Measurements from ENCODE around the gene DTWD1. TPM values are rescaled to one million over a fixed set of nuclear protein-coding genes. Genes with fewer than 3 reads are reported as not detected.

DTWD1 gene, protein sequence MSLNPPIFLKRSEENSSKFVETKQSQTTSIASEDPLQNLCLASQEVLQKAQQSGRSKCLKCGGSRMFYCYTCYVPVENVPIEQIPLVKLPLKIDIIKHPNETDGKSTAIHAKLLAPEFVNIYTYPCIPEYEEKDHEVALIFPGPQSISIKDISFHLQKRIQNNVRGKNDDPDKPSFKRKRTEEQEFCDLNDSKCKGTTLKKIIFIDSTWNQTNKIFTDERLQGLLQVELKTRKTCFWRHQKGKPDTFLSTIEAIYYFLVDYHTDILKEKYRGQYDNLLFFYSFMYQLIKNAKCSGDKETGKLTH
- 47.0 and 47.5 TPM in 2 replicates for total RNA-seq (2013; cell fraction: nucleolus; rRNA removed)
- total RNA-seq (2014; rRNA removed) (13.9 and 15.5 TPM in 2 replicates), total RNA-seq (2014; rRNA removed; fragmentation: Illumina TruSeq; extraction: Trizol) (14.3 and 14.9 TPM in 2 replicates), total RNA-seq (2021) (15.1 and 16.0 TPM in 2 replicates), polyA plus RNA-seq (2011; rRNA removed) (20.7 and 32.5 TPM in 2 replicates), polyA plus RNA-seq (2014; fragmentation: Illumina TruSeq; extraction: Trizol) (17.8 and 24.6 TPM in 2 replicates), polyA plus RNA-seq (2014; fragmentation: Nextera tagmentation; extraction: Ambion mirVana) (10 to 100 TPM; 23.9 to 31.9 TPM), polyA plus RNA-seq (2014; rRNA removed) (12.1 and 16.3 TPM in 2 replicates), polyA plus RNA-seq (2016; fragmentation: Nextera tagmentation; extraction: Ambion mirVana) (10 to 100 TPM; 23.6 to 32.0 TPM), polyA minus RNA-seq (2011; rRNA and poly(A)+ RNA removed) (4.9 and 10.2 TPM in 2 replicates), Bru-seq, nascent RNA (percentile 80 among the genes with signal in this experiment), BruChase-seq, experiment 1, labeled RNA remaining after a 6-hour chase (percentile 64 among the genes with signal in this experiment), BruChase-seq, experiment 2, labeled RNA remaining after a 2-hour chase (percentile 77 among the genes with signal in this experiment)
- 11.6 TPM for polyA plus RNA-seq (2011; ENCODE audit: low read depth)
- 4.5 and 4.8 TPM in 2 replicates for polyA plus RNA-seq (2011; cell fraction: cytosol; rRNA removed)
- polyA plus RNA-seq (2011; cell fraction: nucleus; rRNA removed): 8.5 and 10.4 TPM in 2 replicates
- 14.3 and 16.9 TPM in 2 replicates for polyA plus RNA-seq (2012)
- 4.3 and 4.8 TPM in 2 replicates for polyA minus RNA-seq (2011; cell fraction: cytosol; rRNA and poly(A)+ RNA removed)
- polyA minus RNA-seq (2011; cell fraction: nucleus; rRNA and poly(A)+ RNA removed): 18.6 and 28.9 TPM in 2 replicates
- long read RNA-seq, experiment 1, transcript DTWD1-202 (5 exons, 1,584 nt): major isoform, 8 of 10 reads
- long read RNA-seq, experiment 1, partial matches to known transcripts: 1 of 10 reads
- long read RNA-seq, experiment 1, other reads (novel, unspliced or antisense): 1 of 10 reads
- long read RNA-seq, experiment 2, full-length matches to known transcripts: 61 of 94 reads
- long read RNA-seq, experiment 2, partial matches to known transcripts: 10 of 94 reads
- long read RNA-seq, experiment 2, other reads (novel, unspliced or antisense): 23 of 94 reads

DNA sequence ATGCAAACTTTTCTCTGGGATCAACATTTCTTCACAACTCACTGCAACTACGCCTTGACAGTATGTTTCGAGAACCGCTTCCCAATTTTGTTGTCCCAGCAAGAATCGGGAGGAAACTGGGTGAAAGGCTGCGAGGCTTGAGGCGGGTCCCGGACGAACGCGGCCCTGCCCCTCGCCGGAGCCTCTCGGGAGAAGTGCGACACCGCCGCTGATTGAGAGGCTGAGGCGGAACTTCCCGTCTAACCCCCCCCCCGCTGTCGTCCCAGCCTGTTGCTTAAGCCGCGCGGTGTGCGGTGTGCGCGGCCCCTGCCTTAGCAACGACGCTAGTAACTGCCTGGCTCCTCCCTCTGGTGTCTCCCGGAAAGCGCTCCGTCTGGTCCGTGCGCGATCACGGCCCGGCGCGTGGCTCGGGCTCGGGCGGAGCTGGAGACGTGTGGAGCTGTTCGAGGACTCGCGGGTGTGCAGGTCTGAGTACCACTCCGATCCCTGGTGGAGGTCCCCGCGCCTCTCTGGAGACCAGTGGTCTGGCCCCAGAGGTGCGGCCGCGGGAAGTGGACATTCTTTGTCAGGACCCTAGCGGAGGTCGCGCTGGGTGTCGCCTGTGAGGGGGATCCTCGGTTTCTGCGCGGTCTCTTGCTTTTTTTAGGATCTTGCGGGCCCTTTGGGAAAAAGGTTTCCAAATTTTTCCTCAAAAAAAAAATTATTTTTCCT, at the start of gene DTWD1, which contains the start of gene FAM227B:
DTWD1 (plus strand) TSS at position 391 of the 711 bp plus-strand sequence. CDS start 4,120 bp downstream, outside the sequence.
FAM227B (minus strand) TSS at position 161 of the 711 bp plus-strand sequence. CDS start 5,647 bp downstream, outside the sequence.
- FAIRE-seq: peak; percentile 75
- peak within 1 kb of the TSS; percentile 78 for H3K4me2 ChIP-seq (ENCODE audit: control insufficient read depth, insufficient read depth)
- ChIA-PET POLR2A (interaction anchor here (0.7 to 1.0 kb wide), 2 partner anchors 8 to 161 kb away, joined by 3 read pairs; no protein-coding TSS in a partner anchor), CTCF (no interaction called here), SMC1A (ENCODE audit: uncharacterized antibody, unreplicated experiment) (interaction anchor here (0.6 kb wide), 1 partner anchor 740 kb away, joined by 3 read pairs; no protein-coding TSS in a partner anchor), RAD21 (ENCODE audit: unreplicated experiment) (interaction anchor here (1.0 kb wide), 1 partner anchor 32 kb away, joined by 4 read pairs; no protein-coding TSS in a partner anchor)
- ATAC-seq: peak; percentile 98
- H3K4me1 ChIP-seq (ENCODE audit: control insufficient read depth, insufficient read depth, low read length): no peaks in the 10 kb centered on the region
- under 1% methylated on average over 59 of the region's 59 CpGs for WGBS (ENCODE audit: insufficient coverage, insufficient replicate concordance, low lambda C conversion rate, missing lambda C conversion rate)
- H3K79me2 ChIP-seq (ENCODE audit: control insufficient read depth, insufficient read depth, low read length): peaks cover 24% of the 10 kb centered on the region
- H3K9me3 ChIP-seq (replicated peaks; ENCODE audit: control insufficient read depth, insufficient read depth, low read length): peaks cover 8% of the 10 kb centered on the region
- H3K4me3 ChIP-seq: peak within 1 kb of the TSS; percentile 95
- peak within 1 kb of the TSS; percentile 97 for H3K9ac ChIP-seq (ENCODE audit: control insufficient read depth, insufficient read depth, low read length)
- intact Hi-C loops (cut with micrococcal nuclease; ENCODE audit: unreplicated experiment): loop anchor here (5.0 to 10.0 kb wide), 2 partner anchors 464 to 1286 kb away; partner anchors contain the start of genes COPS2 and DUT
- in situ Hi-C loops (cut with MboI): loop anchor here (10.0 to 25.0 kb wide), 3 partner anchors 466 to 1284 kb away; partner anchors contain the start of genes COPS2, DUT and EID1
- no TSS peak for BruUV-seq (replicated peaks)
- no peaks in the 10 kb centered on the region for H3K36me3 ChIP-seq (ENCODE audit: control insufficient read depth in 2 of 2, insufficient read depth in 2 of 2, low read length in 1 of 2)
- H2AFZ ChIP-seq (ENCODE audit: control insufficient read depth, low read depth, low read length): peak within 1 kb of the TSS; percentile 89
- peak; percentile 89 for DNase-seq (ENCODE audit: low read depth, low spot score)
- H3K27ac ChIP-seq (ENCODE audit: control insufficient read depth, insufficient read depth): peak within 1 kb of the TSS; percentile 88
- H3K27me3 ChIP-seq (replicated peaks in 1 of 2; ENCODE audit: control insufficient read depth in 2 of 2, insufficient read depth in 2 of 2, low read length in 1 of 2): no peaks in the 10 kb centered on the region
- H4K20me1 ChIP-seq (ENCODE audit: control insufficient read depth, insufficient read depth): no peaks in the 10 kb centered on the region
- TF ChIP-seq JUND (IDR thresholded peaks at IDR 0.05; ENCODE audit: low read depth, low read length) (peak; percentile 58; the same call in 1 of the 2 replicates), MYB (IDR thresholded peaks at IDR 0.05; ENCODE audit: borderline replicate concordance, low read depth, low read length) (no peak), ZNF687 (IDR thresholded peaks at IDR 0.05) (peak; percentile 81), RAD51 (IDR thresholded peaks at IDR 0.05) (no peak), ELK1 (IDR thresholded peaks at IDR 0.05; ENCODE audit: low read depth, low read length) (peak; percentile 72; the same call in 1 of the 2 replicates), CREM (IDR thresholded peaks at IDR 0.05; ENCODE audit: low read depth) (peak; percentile 86), TCF7 (IDR thresholded peaks at IDR 0.05; ENCODE audit: borderline replicate concordance) (peak; percentile 48), HDAC2 (IDR thresholded peaks at IDR 0.05) (no peak), PAX8 (IDR thresholded peaks at IDR 0.05) (no peak), ZZZ3 (IDR thresholded peaks at IDR 0.05; ENCODE audit: control insufficient read depth, insufficient read length, low read depth) (no peak), SUPT20H (IDR thresholded peaks at IDR 0.05; ENCODE audit: borderline replicate concordance, control insufficient read depth, low read depth, low read length) (no peak), ZNF24 (IDR thresholded peaks at IDR 0.05) (peak; percentile 71; the same call in 1 of the 2 replicates), STAT3 (IDR thresholded peaks at IDR 0.05; ENCODE audit: low read depth, low read length) (no peak)

All from GM12878 (cell line).